GM18873 (cell line): Measurements from ENCODE around the gene ZFYVE1.

Experiments
- ATAC-seq: cut with Tn5 transposase; IDR thresholded peaks from one replicate; pipeline ENCODE4 v1.9.1; 2021; ENCODE audit warnings: mild to moderate bottlenecking, moderate library complexity, moderate number of reproducible peaks; ENCODE audit not compliant: unreplicated experiment, low FRiP score

ZFYVE1 gene

DNA sequence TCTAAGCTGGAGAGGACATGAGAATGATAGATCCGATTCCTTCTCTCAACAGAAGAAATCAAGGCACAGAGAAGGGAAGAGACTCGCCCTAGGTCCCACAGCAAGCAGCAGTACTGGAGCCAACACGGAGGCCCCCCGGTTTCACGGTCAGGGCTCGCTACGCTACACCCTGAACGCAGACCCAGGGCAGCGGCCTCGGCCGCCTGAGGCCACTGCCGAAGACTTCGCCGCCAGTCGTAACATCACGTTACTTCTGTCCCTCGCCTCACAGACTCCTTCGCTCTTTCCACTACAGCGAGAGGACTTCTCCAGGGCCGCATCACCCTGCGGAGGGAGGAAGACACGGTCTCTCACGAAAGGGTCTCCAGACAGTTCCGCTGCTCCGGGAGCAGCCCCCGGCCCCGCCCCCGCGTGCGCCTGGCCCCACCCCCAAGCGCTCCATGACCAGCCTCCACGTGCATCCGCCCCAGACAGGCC lies 101.1 kb downstream of the ZFYVE1 start:
- peak; percentile 4 for ATAC-seq

DNA sequence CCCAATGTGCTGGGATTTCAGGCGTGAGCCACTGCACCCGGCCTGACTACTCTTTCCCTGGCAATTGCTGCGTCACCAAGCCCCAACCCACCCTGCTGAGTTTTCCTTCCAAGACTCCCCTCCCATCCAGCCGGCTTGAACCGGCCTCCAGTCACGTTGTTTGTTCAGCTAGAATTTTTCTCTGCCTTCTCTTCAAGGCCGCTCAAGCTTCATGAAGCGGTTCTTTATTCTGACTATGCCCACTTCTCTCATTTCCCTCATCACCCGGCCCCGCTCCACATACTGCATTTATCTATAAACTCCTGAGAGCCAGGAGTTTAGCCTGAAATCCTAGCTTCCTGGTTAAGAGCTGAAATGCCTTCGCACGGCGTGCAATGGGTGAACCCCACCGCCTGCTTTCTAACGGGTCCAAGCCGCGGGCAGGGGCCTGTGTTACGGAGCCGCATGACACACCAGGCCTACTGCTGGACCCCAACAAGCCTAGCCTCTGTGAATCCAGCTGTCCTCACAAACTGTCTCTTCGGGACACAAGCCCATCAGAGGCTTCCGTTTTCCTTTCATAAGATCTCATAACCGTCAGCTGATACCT lies 101.6 kb downstream of the ZFYVE1 start:
- ATAC-seq = no peak

DNA sequence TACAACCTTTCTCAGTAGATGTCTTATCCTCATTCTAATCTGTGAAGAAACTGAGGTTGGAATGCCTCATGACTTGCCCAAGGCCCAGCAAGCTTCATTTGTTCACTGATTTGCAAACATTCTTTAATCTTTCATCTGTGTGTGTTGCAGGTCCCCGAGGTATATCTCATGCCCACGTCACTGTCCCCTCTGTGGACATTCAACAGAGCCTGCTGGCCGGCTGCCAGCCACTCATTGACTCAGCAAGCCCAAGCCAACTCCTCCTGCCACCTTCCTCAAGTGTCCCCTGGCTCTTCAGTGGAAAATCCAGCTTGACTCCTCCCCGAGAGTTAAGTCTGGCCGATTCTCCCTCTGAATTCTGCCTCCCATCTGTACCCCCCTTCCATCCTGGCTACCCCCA lies 102.6 kb downstream of the ZFYVE1 start:
- ATAC-seq = no peak

DNA sequence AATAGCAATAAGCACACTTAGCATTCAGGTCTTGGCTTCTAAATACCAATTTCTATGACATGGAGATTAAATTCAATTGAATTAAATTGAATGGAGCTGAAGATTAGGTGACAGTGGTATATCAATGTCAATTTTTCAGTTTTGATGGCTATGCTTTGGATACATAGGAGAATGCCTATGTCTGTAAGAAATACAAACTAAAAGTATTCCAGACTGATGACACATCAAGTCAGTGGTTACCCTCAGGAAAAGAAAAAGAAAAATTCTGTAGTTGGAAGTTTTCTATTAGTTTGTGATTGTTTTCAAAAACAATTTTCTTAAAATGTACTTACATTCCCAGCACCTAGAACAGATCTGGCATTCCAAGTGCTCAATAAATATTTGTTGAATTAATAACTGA lies 105.5 kb downstream of the ZFYVE1 start:
- ATAC-seq = no peak

DNA sequence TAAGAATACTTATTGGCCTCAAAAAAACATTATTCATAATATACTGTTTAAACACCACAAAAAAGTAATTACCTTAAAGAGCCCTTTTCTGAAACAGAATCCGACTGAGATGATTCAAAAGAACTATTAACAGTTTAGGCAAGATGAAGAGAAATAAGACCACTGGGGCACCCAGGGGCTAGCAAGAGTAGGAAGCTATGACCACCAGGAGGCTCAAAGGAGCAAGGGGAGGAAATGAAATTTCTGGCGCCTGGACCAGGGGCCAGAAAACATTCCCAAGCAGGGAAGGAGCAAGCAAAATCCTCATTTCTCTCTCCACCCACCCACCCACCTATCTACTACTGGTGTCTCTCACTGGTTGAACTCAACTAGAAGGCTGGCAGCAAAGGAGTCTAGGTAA lies 106.9 kb downstream of the ZFYVE1 start:
- ATAC-seq = no peak
